HG03196 (cell line): ENCODE results near the gene LNX1.

Experiments used
- ATAC-seq: cut with Tn5 transposase; IDR thresholded peaks from one replicate; pipeline ENCODE4 v1.9.1; 2021; ENCODE audit not compliant: unreplicated experiment

Gene LNX1

DNA sequence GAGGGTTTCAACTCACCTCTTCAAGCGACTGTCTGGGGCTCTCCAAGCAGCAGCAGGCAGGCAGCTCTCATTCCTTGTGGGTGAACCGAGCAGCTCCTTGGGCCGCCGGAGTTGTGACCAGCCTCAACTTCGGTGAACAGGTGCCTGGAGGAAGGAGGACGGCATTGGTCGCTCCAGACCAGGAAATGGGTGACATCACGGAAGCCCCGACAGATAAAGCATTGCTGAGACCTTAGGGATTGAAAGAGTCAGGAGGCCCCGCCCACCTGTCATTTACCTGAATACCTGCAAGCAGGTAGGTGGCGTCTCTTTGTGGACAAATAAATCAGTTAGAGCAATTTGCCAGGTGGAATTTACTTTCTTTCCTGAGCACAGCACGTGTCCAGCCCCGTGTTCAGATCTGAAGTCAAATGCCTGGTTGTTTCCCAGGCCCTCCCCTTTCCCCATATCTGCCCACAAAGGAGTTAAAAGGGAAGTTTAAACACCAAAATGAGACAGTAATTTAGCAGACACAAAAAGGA lies at the start of gene LNX1:
TSS of gene LNX1 (minus strand) at position 115 of the 521 bp plus-strand sequence. CDS start 17,484 bp downstream, outside the sequence.
- ATAC-seq: no peak

DNA sequence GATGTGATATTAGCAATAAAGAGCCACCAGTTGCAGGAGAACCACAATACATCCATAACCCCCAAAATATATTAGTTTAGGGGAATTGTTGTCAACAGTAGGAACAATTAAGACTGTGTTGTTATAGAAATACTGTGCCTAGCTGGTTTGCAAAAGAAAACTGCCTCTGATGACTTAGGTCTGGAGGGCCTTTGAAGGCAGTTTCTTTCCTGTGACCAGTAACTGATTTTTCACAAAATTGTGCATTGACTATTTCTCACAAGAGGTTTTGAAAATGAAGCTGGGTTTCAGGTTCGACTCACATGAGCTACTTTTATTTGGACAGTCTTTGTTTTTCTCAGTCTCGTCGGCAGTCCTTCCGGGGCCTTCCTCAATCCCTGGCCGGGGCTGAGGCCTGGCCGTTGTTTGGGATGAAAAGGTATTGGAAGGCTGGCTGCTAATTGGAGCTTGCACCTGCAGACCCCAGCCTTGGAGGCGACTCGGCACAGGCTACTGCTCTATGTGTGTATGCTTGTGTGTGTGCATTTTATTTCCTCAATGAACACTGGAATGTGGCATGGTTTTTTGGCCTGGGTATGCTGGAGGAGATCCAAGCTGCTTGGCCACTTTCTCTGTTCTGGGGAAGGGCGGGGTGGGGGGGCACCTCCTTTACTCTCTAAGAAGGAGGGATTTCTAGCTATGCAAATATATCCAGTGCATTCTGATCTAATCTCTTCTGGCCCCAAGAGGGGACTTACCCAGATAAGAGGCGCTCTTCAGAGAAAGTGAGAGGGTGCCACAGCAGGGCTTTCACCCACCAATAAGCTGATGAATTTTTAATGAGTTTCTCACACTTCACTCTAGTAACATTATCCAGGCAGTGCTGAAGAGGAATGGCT lies 49.5 kb upstream of the LNX1 start:
- ATAC-seq: peak; percentile 70

DNA sequence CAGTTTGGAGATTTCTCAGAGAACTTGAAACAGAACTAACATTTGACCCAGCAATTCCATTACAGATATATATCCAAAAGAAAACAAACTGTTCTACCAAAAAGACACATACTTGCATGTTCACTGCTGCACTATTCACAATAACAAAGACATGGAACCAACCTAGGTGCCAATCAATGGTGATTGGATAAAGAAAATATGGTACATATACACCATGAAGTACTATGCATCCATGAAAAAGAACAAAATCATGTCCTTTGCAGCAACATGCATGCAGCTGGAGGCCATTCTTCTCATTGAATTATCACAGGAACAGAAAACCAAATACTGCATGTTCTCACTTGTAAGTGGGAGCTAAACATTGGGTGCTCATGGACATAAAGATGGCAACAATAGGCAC lies 47.6 kb upstream of the LNX1 start:
- no peak for ATAC-seq

DNA sequence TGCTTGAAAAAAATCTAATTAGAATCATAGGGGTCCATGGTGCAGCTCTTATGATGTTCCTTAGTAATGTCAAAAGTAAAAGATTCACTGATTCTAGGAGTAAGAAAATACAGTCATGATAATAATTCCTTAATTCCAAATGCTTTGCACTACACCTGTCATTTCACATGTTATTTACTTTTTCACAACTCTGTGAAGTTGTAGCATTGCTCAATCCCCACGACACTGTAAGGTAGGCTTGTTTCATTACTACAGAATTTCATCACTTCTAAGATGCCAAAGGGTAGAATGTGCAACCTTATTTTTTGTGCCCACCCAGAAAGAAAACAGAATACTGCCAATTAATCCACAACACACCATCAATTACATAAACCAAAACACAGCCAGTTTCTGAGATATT lies 46.1 kb upstream of the LNX1 start:
- ATAC-seq: no peak

DNA sequence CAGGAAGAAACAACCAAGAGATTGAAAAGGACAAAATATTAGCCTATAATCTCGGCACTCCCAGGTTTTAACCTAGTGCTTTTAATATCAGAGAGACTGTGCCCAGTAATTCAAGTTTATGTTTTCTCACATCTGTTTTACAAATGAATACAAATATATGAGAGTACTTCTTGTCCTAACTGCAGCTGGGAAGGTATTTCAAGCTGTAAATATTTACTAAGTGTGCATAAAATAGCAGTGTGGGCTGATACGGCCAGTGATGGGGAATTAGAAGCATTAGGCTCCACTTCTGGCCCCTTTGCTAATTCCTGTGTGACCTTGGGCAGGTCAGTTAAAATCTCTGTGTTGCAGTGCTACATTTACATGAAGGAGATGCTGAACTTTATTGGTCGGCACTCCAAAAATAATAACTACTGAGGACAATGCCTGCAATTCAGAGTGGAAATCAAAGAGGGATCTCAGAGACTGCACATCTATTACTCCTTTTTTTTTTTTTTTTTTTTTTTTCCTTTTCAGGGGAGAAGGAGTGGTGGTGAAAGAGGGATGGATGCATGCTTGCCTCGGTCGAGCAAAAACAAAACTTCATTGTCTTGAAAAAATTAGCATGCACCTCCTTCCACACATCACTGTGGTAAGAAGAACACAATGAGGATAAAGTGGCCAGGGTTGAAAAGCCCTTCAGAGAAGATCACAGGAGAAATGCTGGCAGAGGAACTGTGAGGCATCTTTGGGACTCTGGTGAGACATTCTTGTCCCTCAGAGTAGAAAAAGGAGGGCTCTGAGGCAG lies 44.6 kb upstream of the LNX1 start:
- ATAC-seq: no peak

DNA sequence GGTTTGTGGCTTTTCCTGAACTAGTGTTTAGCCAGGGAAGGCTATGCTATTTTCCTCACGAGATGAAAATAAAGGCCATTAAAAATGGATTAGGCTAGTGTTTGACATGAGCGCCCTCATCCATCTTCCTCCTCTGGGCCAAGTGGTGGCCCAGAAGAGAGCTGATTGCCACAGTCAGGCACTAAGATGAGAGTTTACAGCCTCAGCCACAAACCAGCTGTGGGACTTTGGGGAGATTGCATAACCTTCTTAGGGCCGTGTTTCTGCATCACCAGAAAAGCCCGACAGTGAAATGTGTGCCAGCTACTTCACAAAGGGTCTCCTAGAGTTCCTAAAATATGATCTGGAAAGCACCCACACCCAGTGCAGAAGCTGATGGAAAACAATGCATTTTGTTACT lies 42.3 kb upstream of the LNX1 start:
- ATAC-seq: no peak

DNA sequence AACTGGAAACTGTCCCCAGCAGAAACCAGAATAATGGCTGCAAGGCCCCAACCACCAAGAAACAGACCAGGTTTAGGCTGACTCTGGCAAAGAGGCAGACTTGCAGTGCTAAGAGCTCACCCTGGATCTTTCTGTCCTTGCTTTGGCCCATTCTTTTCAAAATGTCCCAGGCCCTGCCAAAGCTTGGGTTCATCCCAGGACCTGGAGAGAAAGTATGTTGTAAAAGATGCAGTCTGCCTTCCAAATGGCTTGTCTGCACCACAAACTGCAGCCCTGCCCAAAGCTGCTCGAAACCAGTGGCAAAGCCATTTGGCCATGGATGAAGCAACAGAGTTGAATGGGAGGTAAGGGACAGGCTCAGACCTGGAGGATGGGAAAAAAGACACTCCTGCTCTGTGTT lies 38.0 kb upstream of the LNX1 start:
- ATAC-seq: no peak

DNA sequence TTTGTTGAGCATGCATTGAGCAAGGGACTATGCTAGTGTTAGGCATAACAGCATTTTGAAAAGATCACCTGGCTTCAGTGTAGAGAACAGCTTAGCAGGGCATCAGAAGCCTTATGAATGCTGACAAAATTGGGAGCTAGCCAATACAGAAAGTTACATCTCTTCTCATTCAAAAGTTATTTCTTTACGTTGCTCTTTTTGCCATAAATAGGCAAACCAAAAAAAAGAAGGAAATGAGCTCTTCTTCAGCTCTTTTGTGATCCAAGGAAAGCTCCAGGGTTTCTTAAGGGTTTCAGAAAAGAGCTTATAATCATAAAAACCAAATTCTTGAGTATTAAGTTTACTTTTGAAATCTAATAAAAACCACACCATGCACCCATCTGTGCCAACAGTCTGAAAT lies 35.2 kb upstream of the LNX1 start:
- ATAC-seq: no peak

DNA sequence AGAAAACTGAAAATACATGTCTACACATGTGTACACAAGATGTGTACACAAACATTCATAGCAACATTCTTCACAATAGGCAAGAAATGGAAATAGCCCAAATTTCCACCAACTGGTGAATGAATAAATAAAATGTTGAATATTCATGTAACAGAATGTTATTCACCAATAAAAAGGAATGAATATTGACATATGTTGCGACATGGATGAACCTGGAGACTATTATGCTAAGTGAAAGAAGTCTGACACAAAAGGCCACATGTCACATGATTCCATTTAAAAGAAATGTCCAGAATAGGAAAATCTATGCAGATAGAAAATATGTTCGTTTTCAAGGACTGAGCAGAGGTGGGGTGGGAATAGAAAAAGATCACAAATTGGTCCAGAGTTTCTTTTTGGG lies 34.6 kb upstream of the LNX1 start:
- ATAC-seq: no peak

DNA sequence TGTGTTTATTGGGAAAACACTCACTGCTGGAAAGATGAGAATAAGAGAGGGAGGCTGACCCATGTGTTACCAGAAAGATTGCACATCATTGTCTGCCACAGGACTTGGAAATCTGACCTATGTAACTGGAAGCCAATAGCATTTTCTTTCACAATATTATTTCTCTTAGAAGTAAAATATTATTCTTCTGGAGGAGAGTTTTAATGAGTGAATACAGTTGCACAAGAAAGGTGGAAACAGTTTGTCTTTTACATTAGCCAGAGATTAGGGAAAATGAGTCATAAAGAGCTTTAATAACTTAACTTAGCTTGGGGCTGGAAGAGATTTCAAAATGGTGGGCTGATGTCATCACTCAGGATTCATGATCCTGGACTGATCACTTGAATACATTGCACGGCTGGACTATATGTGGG lies 31.5 kb upstream of the LNX1 start:
- ATAC-seq: no peak

DNA sequence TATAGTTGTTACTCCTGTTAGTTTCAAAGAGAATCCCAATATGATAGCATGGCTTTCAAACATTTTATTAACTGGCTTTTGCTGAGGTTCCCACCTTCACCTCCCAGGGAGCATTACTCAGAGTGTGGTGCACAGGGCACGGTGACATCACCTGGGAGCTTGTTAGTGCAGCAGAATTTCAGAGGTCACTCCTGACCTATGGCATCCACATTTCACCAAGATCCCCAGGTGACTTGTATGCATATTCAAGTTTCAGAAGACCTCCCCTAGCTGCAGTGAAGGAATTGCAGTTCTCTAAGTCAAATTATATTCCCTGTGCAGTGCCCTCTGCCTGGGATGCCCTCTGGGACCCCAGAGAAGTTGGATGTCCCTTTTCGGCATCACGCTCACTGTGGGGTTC lies 29.7 kb upstream of the LNX1 start:
- no peak for ATAC-seq

DNA sequence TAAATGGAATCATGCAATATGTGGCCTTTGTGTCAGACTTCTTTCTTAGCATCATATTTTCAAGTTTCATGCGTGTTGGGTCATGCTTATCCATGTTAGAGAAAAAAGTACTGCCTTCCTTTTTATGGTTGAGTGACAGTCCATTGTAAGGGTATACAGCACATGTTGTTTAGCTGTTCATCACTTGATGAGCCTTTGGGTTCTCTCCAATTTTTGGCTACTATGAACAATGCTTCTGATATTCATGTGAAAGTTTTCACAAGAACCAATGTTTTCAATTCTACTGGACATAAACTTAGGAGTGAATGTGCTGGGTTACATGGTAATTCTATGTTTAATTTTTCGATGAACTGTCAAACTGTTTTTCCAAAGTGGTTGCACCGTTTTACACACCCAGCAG lies 28.1 kb upstream of the LNX1 start:
- no peak for ATAC-seq

DNA sequence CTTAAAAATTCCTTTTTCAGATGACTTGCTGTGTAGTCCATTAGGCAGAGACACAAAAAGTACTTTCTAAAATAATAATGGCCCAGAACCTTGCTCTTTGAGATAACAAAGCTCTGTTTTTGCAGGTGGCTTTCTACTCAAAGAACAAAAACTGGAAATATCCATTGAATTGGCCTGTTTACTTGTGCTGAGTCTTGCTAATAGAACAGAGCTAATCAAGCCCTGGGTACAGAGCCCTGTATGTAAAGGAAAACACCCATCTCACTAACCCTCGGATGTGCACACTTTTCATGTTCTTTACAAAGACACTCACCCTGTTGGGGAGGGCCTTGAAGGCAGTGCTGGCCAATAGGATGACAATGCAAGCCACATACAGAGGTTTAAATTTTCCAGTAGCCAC lies 27.0 kb upstream of the LNX1 start:
- ATAC-seq: no peak

DNA sequence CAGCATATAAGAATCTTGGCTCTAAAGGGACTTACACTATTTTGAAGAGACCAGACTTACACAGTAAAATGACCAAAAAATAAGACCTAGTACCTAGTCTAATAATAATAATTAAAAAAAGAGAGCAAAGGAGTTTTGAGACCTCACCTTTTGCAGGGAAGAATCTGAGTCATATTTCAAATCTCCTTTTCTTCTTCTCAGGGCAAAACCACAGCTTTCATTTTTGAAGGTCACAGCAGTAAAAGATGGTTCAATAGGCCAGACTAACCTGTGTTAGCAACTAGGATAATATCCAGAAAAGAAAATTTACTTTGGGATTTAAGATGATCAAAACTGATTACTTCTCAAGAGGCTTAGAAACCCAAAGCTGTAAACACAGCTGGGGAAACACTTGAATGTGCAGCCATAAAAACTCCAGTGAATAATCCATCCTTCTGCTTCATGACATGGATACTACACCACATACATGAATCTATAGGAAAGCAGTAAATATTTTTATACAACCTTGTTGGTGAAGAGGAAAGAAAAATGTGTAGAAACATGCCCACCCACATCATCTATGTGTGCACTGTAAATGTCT lies 25.9 kb upstream of the LNX1 start:
- ATAC-seq: no peak

DNA sequence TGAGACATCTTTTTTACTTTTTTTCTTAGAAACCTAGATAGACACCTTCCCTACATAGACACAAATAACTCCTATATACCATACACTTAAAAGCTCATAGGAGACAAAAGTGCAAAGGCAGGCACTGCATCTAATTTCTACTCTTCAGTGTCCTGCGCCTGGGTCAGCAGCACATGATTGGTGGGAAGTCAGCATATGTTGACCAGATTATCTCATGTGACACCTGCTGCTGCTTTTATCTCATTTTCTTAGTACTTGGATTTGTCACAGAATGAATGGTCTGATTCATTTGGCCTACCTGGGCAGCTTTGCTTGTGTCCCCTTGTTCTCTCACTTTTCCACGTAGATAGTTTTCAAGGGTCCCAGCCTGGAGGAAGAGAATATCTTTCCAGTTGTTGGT lies 24.9 kb upstream of the LNX1 start:
- ATAC-seq: no peak

DNA sequence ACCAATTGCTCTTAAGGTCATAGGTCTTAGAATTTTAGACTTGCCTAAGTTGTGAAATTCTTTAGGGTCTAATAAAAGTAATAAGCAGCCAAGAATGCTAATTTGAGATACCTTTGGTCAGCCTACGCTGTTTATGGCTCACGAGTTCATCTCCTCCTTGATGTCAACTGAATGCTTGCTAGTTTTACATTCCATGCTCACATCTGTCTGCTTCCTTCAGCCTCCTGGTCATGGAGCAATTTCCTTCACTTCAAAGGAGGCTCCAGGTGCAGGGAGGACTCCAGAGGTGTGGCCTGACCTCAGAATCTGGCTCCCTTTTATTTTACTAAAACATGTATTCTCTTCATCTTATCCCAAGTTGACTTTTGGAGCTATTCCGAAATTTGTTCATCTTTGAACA lies 23.3 kb upstream of the LNX1 start:
- no peak for ATAC-seq

DNA sequence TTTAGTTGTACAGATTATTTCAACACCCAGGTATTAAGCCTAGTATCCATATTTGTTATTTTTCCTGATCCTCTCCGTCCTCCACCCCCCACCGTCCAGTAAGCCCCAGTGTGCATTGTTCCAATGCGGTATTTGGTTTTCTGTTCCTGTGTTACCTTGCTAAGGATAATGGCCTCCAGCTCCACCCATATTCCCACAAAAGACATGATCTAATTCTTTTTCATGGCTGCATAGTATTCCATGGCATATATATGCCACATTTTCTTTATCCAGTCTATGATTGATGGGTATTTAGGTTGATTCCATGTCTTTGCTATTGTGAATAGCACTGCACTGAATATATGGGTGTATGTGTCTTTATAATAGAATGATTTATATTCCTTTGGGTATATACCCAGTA lies 22.1 kb upstream of the LNX1 start:
- no peak for ATAC-seq

DNA sequence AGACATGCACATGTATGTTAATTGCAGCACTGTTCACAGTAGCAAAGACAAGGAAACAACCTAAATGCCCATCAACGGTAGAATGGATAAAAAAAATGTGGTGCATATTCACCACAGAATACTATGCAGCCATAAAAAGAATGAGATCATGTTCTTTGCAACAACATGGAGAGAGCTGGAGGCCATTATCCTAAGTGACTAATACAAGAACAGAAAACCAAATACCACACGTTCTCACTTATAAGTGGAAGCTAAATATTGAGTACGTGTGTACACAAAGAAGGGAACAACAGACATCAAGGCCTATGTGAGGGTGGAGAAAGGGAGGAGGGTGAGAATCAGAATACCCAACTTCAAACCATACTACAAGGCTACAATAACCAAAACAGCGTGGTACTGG lies 17.4 kb upstream of the LNX1 start:
- ATAC-seq: no peak

DNA sequence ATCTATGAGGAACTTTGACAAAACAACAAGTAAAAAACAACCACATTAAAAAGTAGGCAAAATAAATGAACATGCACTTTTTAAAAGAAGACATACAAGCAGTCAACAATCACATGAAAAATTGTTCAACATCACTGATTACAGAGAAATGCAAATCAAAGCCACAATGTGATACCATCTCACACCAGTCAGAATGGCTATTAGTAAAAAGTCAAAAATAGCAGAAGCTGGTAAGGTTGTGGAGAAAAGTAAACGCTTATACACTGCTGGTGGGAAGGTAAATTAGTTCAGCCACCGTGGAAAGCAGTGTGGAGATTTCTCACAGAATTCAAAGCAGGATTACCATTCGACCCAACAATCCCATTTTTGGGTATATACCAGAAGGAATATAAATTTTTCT lies 17.0 kb upstream of the LNX1 start:
- no peak for ATAC-seq

DNA sequence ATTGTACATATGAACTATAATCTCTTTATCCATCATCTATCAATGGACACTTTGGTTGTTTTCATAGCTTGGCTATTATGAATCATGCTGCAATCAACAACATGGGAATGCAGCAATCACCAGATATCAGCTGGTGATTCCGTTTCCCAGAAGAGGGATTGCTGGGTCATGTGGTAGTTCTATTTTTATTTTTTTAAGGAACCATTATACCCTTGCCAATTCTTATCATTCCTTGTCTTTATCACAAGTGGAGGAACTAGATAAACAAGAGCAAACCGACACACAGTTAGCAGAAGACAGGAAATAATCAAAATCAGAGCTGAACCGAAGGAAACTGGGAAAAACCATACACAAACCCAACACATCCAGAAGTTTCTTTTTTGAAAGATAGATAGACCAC lies 14.5 kb upstream of the LNX1 start:
- ATAC-seq: no peak

DNA sequence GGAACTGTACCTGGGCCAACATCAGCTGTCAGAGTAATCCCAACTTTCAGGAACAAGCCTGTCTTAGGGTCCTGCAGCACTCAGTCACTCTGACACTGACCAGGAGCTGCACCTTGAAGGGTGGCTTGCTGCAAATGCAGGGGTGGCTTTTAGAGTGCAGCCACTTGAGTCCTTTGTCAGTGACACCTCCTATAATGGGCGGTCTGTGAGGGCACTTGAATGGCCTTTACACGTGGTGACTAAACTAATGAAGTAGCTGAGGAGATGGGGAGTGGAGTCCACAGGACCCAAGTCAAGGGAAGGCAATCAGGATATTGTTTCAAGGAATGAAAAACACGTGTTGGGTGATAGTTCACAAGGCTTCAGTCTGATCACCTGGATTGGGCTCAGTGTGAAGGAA lies 11.1 kb upstream of the LNX1 start:
- ATAC-seq: no peak

DNA sequence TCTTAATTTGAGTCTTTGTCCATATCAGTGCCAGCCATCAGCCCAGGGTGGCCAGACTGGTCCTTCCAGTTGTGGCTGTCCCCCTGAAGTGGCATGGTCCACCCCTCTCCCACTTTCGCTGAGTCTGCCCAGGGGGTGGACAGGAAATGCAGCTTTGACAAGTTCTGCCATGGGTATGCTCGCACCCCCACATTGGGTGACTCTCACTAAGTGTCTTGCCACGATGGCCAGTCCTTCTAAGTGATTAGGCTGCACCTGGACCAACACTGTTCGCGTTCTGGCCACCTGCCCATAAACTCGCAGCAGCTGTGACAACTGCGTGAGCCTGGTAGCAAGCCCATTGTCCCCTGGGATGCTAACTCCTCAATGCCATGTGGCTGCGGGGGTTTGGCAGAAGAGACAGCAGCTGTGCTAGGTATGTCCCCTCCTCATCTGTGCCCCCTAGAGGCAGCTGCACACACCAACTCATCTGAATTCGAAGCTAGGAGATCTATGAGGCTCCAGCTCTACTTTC lies 10.0 kb upstream of the LNX1 start:
- ATAC-seq: peak; percentile 66
